ENCODE data around the gene PRKN.

PRKN gene

DNA sequence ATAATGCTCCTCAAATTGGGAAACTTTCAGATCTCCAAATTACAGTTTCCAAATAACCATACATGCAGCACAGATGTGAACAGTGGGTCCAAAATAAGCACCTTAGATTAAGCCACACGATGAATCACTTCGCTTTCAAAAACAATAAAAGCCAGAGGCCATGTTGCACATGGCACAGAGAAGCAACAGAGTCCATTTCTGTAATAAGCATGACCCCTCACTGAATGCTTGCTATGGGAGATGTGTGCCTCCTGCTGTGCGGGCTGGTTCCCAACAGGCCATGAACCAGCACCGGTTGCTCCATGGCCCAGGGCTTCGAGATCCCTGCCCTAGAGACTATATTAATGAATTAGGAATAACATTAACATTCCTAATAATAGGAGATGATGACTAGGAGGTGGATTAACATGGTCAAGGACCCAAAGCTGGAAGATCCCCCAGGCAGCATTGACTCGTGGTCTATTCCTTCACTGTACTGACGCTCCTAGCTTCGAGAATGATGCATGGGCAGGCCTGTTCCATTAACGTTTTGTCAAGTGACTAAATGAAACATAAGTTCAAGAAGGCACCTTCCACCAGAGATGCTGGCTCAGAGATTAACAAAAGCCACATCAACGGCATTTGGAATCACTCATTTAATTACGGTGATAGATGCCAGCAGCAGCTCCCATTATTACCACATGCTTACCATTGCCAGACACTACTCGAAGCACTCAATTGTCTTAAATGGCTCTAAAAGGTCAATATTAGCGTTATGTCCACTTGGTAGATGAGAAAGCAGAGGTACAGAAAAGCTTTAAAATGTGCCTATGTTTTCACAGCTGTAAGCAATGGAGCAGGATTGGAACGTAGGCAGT lies 983.1 kb downstream of the PRKN start:
- DNase-seq, result no peak

DNA sequence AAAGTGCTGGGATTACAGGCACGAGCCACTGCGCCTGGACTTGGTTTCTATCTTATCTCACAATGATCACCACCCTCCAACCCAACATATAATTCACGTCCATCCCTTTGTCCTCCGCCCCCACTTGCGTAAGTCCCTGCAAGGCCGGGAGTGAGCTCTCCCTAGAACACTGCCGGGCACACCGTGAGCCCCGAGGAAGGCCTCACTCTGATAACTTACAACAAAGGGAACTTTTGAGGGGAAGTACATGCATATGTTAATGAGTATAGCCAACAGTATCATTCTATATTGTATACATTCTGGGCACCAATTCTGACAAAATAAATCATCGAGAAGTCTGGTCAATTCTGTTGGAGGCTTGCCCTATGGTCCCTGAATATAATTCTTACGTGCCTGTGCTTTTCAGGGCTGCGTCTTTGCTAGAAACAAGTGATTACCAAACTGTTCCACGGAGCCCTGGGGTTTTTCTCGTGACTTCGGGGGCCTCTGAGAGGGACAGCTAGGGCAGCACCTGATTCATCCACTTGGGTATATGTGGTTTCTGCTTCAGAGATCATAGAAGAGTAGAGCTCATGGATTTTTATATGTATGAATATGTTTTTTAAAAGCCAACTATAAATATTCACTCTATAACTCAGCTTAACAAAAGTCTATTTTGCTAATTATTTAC lies 983.9 kb downstream of the PRKN start:
- DNase-seq, result no peak

DNA sequence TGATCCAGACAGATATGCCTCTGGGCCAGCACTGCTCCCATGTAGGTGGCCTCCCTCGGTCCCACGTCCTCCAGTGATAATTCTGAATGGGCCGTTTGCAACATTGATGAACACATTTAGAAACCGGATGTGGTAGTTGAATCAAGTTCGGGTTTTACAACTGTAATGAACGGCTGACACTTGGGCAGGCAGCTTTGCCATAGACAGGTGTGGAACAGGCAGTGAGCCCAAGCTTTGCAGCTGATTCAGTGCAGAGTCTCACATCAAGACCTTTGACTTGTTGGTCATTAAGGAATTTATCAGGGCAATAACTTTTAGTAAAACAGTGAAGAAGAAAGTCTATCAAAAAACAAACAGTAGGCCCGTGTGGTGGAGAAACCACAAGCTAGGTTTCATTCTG lies 987.1 kb downstream of the PRKN start:
- DNase-seq, result no peak

DNA sequence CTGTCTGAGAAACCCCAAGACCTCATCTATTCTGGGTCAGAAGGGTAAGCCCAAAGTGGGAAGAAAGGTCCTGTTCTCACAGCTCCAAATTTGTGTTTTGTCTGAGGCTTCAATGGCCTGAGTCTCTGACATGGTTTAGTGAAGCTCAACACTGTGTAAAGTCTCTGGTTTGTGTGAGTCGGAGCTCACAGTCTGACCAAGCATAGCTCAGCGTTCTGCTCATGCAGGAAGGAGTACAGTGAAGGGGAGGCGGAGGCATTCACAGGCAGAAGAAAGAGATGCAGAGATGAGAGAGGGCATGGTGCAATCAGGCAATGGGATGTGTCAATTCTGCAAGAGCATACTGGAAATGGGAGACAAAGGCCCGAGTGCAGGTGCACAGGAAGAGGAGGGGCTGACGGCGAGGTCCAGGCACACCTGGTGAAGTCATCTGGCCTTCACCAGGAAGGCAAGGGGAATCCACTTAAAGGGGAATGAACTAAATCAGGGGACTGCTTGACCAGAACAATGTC lies 990.7 kb downstream of the PRKN start:
- DNase-seq, result no peak

DNA sequence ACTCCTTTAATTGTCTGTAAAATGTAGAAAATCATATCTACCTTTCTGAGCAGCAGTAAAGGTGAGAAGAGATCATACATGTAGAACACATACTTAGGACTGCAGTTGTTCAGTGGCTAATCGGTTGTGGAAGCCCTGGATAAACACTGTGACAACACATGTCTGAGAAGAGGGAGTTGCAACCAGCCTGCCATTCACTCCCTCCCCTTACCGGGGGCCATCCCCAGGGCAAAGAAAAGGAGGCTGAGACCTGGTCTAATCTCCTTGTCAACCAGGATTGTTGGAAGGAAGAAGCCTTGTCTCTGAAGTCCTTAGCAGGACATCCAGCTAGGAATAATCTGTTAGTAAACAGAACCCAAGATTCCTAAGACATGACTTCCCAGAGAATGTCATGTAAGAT lies 991.2 kb downstream of the PRKN start:
- no peak for DNase-seq

DNA sequence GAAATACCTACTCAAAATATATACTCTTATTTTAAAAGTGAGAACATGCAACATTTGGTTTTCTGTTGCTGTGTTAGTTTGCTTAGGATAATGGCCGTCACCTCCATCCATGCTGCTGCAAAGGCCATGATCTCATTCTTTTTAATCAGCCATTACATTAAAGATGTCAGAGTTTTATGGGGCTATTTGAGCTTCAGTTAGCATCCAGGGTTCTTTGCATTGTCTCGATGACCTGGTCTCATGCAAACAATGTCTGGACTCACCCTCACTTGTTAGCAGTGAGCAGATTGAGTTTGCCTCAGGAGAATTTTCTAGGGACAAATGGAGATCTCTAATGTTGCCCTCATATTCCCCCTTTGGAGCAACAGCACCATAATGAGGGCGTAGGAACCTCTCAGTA lies 995.0 kb downstream of the PRKN start:
- DNase-seq, result no peak

DNA sequence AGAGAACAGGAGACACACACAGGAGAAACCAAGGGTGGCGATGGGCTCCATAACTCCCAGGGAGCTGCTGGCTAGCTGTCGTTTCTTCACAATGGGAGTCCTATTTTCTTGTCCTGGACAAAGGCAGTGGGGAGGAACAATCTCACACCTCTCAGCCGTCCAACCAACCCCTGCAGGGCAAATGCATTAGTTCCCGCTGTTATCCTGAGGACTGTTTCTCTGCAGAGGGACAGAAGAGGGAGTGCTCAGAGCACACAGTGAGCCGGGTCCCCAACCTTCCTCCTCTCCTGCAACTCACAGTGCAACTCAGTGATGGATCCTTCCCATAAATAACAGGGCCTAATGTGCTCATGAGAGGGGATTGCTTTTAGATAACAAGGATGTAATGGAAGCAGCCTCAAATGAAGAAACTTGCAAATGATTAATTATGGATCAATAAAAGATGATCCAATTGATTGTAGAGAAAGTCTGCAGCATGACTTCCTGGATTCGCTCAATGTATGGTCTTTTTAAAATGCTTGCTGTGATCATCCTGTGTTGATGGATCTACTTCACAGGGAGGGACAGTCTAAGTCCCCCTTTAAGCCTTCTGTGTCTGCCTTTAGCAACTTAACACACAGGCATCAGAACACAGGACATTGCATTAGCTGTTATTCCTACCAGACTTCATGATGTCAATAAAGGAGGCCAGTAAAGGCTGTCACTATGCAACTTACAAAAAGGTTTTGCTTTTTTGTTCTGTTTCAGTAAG lies 1000.3 kb downstream of the PRKN start:
- no peak for DNase-seq

DNA sequence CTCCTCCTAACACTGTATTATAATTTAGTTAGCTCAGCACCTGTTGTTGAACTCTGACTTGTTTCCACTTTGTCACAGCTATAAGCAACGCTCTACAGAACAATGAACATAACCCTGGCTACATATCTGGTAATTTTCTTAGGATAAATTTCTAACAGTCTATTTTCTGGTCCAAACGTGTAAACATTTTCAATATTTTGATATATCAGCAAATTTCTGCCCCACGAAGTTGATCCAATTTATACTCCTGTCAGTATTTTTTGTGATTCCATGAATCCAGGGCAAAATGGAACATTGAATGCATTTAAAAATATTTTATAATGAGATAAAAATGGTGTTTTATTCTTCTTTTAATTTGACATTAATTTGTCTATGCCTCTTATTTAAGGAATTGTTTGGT lies 1005.2 kb downstream of the PRKN start:
- no peak for DNase-seq

DNA sequence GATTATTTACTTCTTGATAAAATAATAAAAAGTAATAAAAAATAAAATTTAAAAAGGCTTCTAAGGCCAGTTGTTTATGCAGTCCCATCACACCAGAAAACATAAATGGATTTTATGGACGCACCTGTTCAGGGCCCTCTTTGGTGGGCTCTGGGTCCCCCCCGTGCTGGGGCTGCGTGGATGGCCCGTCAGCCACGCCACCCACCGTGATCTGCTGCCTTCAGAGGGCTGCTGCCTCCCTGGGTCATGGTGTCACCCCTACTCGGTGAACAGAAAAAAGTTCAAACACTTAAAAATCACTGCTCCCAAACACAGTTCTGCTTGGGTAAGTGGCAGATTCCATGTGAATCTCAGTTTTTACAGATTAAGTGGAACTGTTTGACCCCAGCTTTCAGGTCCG lies 1006.1 kb downstream of the PRKN start:
- DNase-seq, result no peak

DNA sequence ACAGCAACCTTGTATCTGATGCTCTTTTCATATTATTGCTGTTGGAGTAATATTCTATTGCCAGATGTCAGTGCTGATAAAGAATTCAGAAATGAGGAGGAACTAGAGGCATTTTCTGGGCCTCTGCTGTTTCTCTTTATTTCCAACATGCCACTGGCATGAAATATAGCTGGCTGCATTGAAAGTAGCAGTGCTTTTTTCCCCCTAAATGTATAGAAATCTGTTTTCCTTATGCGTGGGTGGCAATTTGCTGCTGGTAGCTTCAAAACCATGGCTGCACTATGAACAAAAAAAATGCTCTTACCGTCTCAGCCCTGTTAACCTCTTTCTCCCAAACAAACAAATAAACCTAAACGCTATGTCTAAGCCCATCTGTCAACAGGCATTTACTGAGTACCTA lies 1011.4 kb downstream of the PRKN start:
- DNase-seq, result no peak

DNA sequence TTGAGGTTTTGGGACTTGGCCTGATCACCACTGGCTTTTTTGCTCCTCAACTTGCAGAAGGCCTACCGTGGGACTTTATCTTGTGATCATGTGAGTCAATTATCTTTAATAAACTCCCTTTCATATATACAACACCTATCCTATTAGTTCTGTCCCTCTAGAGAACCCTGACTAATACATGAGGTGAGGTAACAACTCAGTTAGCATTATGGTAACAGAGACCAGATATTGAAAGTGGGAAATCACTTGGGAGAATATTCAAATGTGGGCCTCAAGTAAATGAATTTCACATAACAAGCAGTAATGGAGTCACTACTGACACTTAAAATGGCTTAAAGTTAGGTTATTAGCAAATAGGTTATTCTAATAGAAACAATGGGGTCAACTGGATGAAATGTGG lies 1015.6 kb downstream of the PRKN start:
- no peak for DNase-seq

DNA sequence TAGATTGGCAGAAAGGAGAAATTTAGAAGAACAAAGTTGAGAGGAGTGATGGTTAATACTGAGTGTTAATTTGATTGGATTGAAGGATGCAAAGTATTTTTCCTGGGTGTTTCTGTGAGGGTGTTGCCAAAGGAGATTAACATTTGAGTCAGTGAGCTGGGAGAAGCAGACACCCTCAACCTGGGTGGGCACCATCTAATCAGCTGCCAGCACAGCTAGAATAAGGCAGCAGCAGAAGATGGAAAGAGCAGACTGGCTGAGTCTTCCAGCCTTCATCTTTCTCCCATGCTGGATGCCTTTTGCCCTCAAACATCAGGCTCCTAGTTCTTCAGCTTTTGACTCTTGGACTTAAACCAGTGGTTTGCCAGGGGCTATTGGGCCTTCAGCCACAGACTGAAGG lies 1016.1 kb downstream of the PRKN start:
- no peak for DNase-seq

DNA sequence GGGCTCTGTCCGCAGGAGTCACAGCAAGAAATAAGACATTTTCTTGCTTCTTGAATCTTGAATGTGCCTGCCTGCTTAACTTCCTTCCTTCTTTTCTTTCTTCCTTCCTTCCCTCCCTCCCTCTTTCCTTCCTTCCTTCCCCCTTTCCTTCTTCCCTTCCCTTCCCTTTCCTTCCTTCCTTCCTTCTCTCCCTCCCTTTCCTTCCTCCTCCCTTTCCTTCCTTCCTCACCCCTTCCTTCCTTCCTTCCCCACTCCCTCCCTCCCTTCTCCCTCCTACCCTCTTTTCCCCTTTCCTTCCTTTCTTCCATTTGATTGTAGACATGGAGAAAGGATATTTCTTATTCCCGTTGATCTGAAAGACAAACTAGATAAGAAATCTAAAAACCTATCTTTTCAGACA lies 1016.9 kb downstream of the PRKN start:
- DNase-seq, result no peak

DNA sequence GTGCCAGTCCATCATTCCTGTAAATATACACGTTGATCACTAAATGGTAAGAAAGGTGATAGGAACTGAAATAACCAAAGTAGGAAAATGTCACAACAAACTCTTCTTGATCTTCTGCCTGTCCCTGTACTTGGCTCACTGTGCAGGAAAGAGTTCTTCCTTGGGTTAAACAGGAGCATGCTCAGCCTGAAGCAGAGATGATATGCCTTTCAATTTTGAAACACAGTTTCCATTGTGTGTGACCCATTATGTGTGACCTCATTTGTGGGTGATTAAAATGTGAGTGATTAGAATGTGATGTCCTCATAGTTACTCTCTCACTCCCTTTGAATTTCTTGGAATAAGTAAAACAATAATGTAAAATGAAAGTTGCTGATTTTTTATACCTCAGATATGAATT lies 1026.5 kb downstream of the PRKN start:
- DNase-seq, result no peak

DNA sequence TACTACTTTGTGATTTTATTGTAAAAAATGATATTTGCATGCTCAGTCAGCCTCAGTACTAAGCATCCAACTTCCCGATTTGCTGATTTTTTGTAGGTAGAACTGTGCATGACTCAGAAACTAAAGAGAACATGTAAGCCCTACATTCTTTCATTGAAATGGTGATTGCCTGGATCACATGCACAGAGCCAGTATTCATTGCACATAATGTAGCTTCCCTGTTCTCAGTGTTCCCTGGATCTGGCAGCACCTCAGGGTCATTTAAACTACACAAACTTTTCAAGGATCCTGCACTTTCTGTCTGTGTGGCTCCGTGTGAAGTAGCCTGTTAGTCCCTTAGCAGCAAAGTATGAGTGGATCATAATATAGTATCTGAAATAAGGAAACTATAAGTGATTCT lies 1030.8 kb downstream of the PRKN start:
- no peak for DNase-seq

DNA sequence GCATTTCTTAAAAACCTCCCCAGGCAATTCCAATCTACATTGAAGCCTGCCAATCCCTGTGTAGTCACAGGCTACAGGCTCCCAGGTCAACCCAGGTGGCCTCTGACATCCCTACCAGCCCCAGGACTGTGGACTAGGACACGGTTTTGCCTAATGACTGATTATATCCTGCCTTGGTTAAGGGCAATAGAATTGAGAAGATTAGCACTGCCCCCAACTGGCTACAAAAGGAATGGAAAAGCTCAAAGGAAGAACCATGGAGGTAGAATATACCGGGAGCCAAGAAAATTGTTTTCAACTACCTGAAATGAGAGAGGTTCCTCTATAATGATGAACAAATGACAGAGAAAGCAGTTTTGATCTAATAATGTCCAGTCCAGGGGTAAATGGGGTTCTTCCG lies 1032.6 kb downstream of the PRKN start:
- DNase-seq, result no peak

DNA sequence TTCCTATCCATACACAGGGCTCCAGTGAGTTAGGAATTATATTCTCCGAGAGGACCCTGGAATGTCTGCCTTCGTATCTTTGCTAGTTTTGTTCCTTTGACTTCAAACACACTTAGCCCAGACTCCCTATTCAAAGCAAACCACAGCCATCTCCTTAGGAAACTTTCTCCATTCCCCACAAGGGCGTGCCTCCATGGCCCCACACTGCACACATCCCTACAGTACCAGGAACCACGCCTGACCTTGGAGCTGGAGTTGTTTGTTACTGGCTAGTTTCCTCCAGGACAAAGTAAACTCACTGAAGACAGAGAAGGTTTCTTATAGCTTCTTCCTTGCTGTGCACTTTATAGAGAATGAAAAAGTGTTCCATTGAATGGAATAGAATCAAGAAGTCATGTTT lies 1040.9 kb downstream of the PRKN start:
- no peak for DNase-seq

DNA sequence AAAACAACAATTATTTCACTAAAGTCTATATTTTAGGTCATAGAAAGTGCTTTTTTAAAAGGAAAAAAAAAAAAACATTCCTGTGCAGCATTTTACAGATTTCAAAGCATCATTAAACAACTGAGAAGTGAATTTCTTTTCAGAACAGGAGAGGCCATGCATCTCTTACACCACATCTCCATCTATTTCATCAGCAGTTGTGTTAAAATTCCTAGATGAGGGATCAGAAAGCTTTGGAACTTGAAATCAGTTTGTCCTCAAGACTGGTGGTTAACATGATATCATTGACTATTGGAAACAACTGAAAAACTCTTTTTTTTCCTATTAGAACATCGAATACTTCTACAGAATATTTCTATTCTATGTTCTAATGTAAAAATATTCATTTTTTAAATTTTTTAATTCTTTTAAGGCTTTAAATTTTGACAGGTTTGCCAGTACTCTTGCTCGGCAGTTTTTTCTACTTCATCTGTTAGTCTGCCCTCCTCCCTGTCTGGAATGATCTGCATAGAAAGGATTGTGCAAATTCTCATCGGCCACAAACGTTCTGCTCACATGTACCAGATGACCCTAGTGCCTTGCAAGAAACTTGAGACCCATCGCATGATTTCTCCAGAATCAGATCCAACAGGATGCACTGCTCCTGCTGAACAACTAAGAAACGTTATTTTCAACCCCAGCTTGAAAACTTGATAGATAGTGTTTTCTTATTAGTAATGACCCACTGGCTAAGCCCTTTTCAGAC lies 1042.7 kb downstream of the PRKN start:
- DNase-seq, result no peak

DNA sequence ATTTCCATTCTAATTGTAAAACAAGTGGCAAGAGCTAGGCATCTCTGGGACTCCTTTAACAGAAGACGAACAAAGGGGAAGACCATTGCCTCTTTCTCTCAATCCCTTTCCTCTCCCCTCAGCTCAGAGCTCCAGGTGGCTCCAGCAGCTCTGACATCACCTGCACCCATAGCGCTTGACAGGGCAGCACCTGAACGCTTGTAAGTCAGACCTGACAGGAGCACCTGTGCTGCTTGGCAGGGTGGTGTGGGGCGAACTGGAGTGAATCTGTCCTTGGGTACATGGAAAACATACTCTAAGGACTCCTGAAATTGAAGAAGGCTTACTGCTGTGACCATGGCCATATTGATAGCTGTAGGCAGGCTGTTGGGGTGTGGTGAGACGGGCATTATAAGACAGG lies 1044.2 kb downstream of the PRKN start:
- no peak for DNase-seq

DNA sequence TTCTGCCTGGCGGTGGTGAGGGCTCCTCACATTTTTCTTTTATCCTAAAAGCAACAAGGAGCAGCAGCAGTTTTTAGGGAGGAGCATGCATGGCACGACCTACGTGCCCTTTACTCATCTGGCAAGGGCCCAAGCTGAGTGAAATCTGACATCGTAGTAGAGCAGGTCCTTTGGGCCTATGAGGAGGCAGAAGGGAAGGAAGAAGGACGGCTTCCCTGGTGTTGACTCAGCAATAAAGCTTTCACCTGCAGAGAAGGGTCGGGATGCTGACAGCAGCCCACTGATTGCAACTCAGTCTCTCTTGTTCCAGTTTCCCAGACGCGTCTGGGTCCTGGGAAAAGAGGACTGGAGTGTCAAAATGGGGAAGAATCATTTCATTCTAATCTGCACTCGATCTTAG lies 1044.6 kb downstream of the PRKN start:
- DNase-seq, result no peak

DNA sequence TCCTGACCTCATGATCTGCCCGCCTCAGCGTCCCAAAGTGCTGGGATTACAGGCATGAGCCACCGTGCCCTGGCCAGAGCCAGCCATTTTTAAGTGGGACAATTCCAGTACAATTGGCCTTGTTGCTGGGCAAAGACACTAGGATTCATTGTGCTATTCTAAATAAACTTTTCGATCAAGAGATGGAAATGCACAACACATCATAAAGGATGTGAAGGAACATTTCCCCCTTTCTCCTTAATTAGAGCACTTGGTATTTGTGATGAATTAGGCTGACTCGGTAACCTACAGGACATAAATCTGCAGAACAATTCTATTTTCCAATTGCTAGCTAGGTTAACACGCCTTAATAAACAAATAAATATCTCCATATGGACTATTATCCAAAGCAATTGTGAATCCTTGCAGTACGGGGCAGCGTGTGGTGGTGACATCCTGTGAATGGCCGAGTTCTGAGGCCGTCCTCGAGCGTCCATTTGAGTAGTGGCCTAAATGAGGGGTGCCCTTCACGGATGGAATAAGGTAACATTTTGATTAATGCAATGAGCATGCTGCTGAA lies 1047.5 kb downstream of the PRKN start:
- no peak for DNase-seq

DNA sequence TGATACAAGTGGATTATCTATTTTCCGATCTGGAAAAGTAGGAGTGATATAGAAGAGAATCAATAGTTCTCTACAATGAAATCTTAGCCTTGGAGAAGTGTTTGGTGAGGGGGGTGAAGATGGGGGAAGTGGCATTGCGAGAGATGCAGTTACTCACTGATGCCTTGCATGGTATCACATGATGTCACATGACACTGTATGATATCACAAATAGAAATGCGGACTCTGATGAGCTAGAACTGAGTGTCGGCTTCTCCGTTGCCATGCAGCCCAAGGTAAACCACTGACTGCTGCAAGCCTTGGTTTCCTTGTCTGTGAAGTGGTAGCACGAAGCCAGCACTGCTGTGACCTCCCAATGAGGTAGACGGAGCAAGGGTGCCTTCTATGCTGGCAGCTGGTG lies 1050.4 kb downstream of the PRKN start:
- no peak for DNase-seq

DNA sequence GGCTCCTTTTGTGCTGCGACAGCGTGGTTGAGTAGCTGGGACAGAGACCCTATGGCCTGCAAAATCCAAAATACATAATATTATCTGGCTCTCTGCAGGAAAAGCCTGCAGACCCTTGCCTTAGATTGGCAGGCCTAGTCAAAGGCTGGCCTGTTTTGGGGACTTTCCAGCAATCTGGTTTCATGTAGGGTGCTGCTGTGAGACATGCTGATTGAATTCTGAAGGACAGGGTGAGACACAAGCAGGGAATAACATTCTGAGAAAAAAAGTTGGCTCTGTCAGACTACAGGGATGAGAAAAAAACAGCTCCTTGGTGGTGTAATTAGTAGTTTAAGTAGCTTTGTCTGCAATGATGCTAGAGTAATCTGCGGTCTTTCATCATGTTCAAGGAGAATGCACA lies 1051.0 kb downstream of the PRKN start:
- DNase-seq, result no peak
